ENCODE results near the gene CAMTA1. TPM values are rescaled to one million over a fixed set of nuclear protein-coding genes. Genes with fewer than 3 reads are reported as not detected.

The CAMTA1 gene
- polyA plus RNA-seq, 1 donor (not counting 4 experiments of a cell fraction or from before 2014, with no cell fraction given), result 51.4 TPM

GRCh38 chr1:6975331-6976043 lies 190.2 kb downstream of the CAMTA1 start:
- Histone ChIP-seq H3K27me3 (ENCODE audit: control insufficient read depth, extremely low read depth, insufficient read depth, low read length) (peaks cover 13% of the 10 kb centered on the region), H3K9me3 (ENCODE audit: control insufficient read depth, low read depth, low read length) (no peaks in the 10 kb centered on the region), H3K4me2 (ENCODE audit: control insufficient read depth, extremely low read depth, insufficient read depth, low read depth, low read length) (no peak overlapping the region), H3K9me1 (ENCODE audit: control insufficient read depth, extremely low read depth, insufficient read depth, low read length) (no peaks in the 10 kb centered on the region), H3K4me1 (ENCODE audit: control insufficient read depth, extremely low read depth, insufficient read depth, low read length) (no peaks in the 10 kb centered on the region), H2AFZ (ENCODE audit: control insufficient read depth, low read length) (no peak overlapping the region), H3K9ac (ENCODE audit: control insufficient read depth, extremely low read depth, insufficient read depth, low read length) (no peak overlapping the region), H4K20me1 (ENCODE audit: control insufficient read depth, extremely low read depth, insufficient read depth, low read length) (no peaks in the 10 kb centered on the region), H3K79me2 (ENCODE audit: control insufficient read depth, insufficient read depth, low read length) (no peaks in the 10 kb centered on the region), H3K27ac (ENCODE audit: control insufficient read depth, insufficient read depth, low read length) (no peak overlapping the region), H3K4me3 (ENCODE audit: control insufficient read depth in 2 of 3, extremely low read depth in 1 of 3, insufficient read depth in 2 of 3, low read depth in 1 of 3, low read length in 3 of 3) (no peak overlapping the region), H3K36me3 (ENCODE audit: control insufficient read depth in 2 of 2, extremely low read depth in 1 of 2, insufficient read depth in 2 of 2, low read length in 2 of 2) (no peaks in the 10 kb centered on the region)
- TF ChIP-seq EZH2 (IDR thresholded peaks at IDR 0.05; ENCODE audit: low read length), result no peak
- TF ChIP-seq, protein P1, sequence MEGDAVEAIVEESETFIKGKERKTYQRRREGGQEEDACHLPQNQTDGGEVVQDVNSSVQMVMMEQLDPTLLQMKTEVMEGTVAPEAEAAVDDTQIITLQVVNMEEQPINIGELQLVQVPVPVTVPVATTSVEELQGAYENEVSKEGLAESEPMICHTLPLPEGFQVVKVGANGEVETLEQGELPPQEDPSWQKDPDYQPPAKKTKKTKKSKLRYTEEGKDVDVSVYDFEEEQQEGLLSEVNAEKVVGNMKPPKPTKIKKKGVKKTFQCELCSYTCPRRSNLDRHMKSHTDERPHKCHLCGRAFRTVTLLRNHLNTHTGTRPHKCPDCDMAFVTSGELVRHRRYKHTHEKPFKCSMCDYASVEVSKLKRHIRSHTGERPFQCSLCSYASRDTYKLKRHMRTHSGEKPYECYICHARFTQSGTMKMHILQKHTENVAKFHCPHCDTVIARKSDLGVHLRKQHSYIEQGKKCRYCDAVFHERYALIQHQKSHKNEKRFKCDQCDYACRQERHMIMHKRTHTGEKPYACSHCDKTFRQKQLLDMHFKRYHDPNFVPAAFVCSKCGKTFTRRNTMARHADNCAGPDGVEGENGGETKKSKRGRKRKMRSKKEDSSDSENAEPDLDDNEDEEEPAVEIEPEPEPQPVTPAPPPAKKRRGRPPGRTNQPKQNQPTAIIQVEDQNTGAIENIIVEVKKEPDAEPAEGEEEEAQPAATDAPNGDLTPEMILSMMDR (optimal IDR thresholded peaks at IDR 0.05 in 1 of 3, IDR thresholded peaks at IDR 0.05 in 1 of 3, conservative IDR thresholded peaks at IDR 0.05 in 1 of 3; ENCODE audit: extremely low read depth in 1 of 3, insufficient read depth in 2 of 3, low read length in 3 of 3), result no peak
- no peak for DNase-seq (ENCODE audit: low read depth, low spot score)
- dilution Hi-C loops (cut with MboI; ENCODE audit: extremely low pct_ligation_motif_present, low sequenced_read_pairs), result no loop called here
- no peak for FAIRE-seq

DNA sequence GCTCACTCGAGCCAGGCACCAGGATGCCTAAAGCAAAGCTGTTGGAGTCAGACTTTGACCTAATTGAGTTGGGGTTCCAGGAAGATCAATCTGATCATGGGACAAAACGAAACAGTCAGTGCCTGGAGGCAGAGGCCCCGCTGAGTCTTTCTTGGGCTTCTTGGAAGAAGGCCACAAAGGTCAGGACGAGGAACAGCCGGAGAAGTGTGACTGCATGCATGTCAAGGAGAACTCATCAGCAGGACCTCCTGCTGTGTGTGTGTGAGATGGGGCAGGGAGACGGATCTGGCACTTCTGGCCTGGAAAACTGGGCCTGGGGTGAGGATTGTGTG lies 190.8 kb downstream of the CAMTA1 start:
- Histone ChIP-seq H2AFZ (ENCODE audit: control insufficient read depth, low read length) (no peak overlapping the region), H3K27ac (ENCODE audit: control insufficient read depth, insufficient read depth, low read length) (no peak overlapping the region), H3K36me3 (ENCODE audit: control insufficient read depth in 2 of 2, extremely low read depth in 1 of 2, insufficient read depth in 2 of 2, low read length in 2 of 2) (no peaks in the 10 kb centered on the region), H3K4me1 (ENCODE audit: control insufficient read depth, extremely low read depth, insufficient read depth, low read length) (no peaks in the 10 kb centered on the region), H4K20me1 (ENCODE audit: control insufficient read depth, extremely low read depth, insufficient read depth, low read length) (no peaks in the 10 kb centered on the region), H3K4me3 (ENCODE audit: control insufficient read depth in 2 of 3, extremely low read depth in 1 of 3, insufficient read depth in 2 of 3, low read depth in 1 of 3, low read length in 3 of 3) (no peak overlapping the region), H3K4me2 (ENCODE audit: control insufficient read depth, extremely low read depth, insufficient read depth, low read depth, low read length) (no peak overlapping the region), H3K9ac (ENCODE audit: control insufficient read depth, extremely low read depth, insufficient read depth, low read length) (no peak overlapping the region), H3K27me3 (ENCODE audit: control insufficient read depth, extremely low read depth, insufficient read depth, low read length) (peaks cover 13% of the 10 kb centered on the region), H3K79me2 (ENCODE audit: control insufficient read depth, insufficient read depth, low read length) (no peaks in the 10 kb centered on the region), H3K9me1 (ENCODE audit: control insufficient read depth, extremely low read depth, insufficient read depth, low read length) (no peaks in the 10 kb centered on the region), H3K9me3 (ENCODE audit: control insufficient read depth, low read depth, low read length) (no peaks in the 10 kb centered on the region)
- FAIRE-seq (no peak), DNase-seq (ENCODE audit: low read depth, low spot score) (no peak)
- no peak for TF ChIP-seq EZH2 (IDR thresholded peaks at IDR 0.05; ENCODE audit: low read length)
- TF ChIP-seq, protein P1 (optimal IDR thresholded peaks at IDR 0.05 in 1 of 3, IDR thresholded peaks at IDR 0.05 in 1 of 3, conservative IDR thresholded peaks at IDR 0.05 in 1 of 3; ENCODE audit: extremely low read depth in 1 of 3, insufficient read depth in 2 of 3, low read length in 3 of 3), result no peak
- dilution Hi-C loops (cut with MboI; ENCODE audit: extremely low pct_ligation_motif_present, low sequenced_read_pairs), result no loop called here

Data from keratinocyte (primary cell).